NCI-H748 treated with DMSO at 0.1 percent for 48 hours (cell line): ENCODE data around the gene ATG7.
"Not testable (repeated sequence)": the region's sequence is repeated elsewhere in the genome, so short reads cannot be mapped to it uniquely, and the experiment has no call there.

Source experiments
- DNase-seq: peaks from one replicate; lab custom pipeline; 2025; lab: John Stamatoyannopoulos, UW

ATG7 gene

GRCh38 chr3:11591391-11592282, 319.4 kb downstream of the ATG7 start:
- no peak for DNase-seq

- DNase-seq, result no peak
These were observed 320.5 kb downstream of the ATG7 start for GRCh38 chr3:11592445-11593298.

GRCh38 chr3:11593318-11594034, 321.3 kb downstream of the ATG7 start:
- DNase-seq, result no peak

- not testable (repeated sequence) for DNase-seq
These were observed 322.8 kb downstream of the ATG7 start for GRCh38 chr3:11595024-11595423.

GRCh38 chr3:11596387-11596786, 324.2 kb downstream of the ATG7 start:
- DNase-seq, result no peak

GRCh38 chr3:11600501-11601282, 328.5 kb downstream of the ATG7 start:
- DNase-seq, result no peak

GRCh38 chr3:11601446-11602238, 329.4 kb downstream of the ATG7 start:
- DNase-seq, result no peak

GRCh38 chr3:11602239-11602840, 330.1 kb downstream of the ATG7 start:
- DNase-seq, result no peak

- no peak for DNase-seq
These were observed 330.8 kb downstream of the ATG7 start for GRCh38 chr3:11602886-11603527.

- DNase-seq, result no peak
These were observed 331.4 kb downstream of the ATG7 start for GRCh38 chr3:11603628-11604027.

- DNase-seq, result no peak
These were observed 332.1 kb downstream of the ATG7 start for GRCh38 chr3:11604139-11604892.

- DNase-seq, result no peak
These were observed 333.2 kb downstream of the ATG7 start for GRCh38 chr3:11605398-11605797.

- no peak for DNase-seq
These were observed 334.0 kb downstream of the ATG7 start for GRCh38 chr3:11606090-11606784.

GRCh38 chr3:11606865-11607440, 334.8 kb downstream of the ATG7 start:
- DNase-seq, result no peak
